ENCODE measurements around the gene MTA3.

- TF ChIP-seq CTCF (IDR thresholded peaks at IDR 0.05) (no peak), POLR2A (IDR thresholded peaks at IDR 0.05) (no peak), POLR2AphosphoS5 (IDR thresholded peaks at IDR 0.05) (no peak)
Measured at GRCh38 chr2:42640261-42640660, 71.8 kb downstream of the MTA3 start.

Measured in breast epithelium (tissue), 3 donors.